ENCODE results near the gene FAM120B. TPM values are rescaled to one million over a fixed set of nuclear protein-coding genes. Genes with fewer than 3 reads are reported as not detected.

Gene FAM120B
- total RNA-seq, 3 donors from 2014 or later (not counting 1 experiment from before 2014, with no cell fraction given), result 37.8 to 55.6 (median 39.9) TPM

- Histone ChIP-seq H3K9me3 (ENCODE audit: control insufficient read depth, insufficient read depth, low read length) (no peaks in the 10 kb centered on the region), H3K4me3 (ENCODE audit: low read length) (no peak overlapping the region), H3K4me1 (ENCODE audit: control insufficient read depth, insufficient read depth, low read length) (peaks cover 32% of the 10 kb centered on the region), H3K36me3 (ENCODE audit: control insufficient read depth, insufficient read depth, low read length) (no peaks in the 10 kb centered on the region), H3K27ac (ENCODE audit: low read length) (peak overlapping the region; percentile 44), H3K27me3 (ENCODE audit: control insufficient read depth, insufficient read depth, low read length) (no peaks in the 10 kb centered on the region)
- no peak for TF ChIP-seq CTCF (IDR thresholded peaks at IDR 0.05)
- H3K27me3 Mint-ChIP-seq (ENCODE audit: low read depth in 2 of 2), result no peaks in the 10 kb centered on the region
- peaks cover 7% of the 10 kb centered on the region for H3K36me3 Mint-ChIP-seq
- H3K4me1 Mint-ChIP-seq, result peaks cover 51 to 55% of the 10 kb centered on the region in 2 donors
- intact Hi-C loops (cut with micrococcal nuclease), result no loop called here
- peak overlapping the region; percentile 79 to 90 for H3K27ac Mint-ChIP-seq
- no peak for DNase-seq
- ATAC-seq, result peak; percentile 25 to 66 (median 45)
- WGBS (ENCODE audit: insufficient coverage), result 42% methylated on average over 8 of the region's 8 CpGs
- H3K4me3 Mint-ChIP-seq, result peak overlapping the region; percentile 81
- H3K9me3 Mint-ChIP-seq, result no peaks in the 10 kb centered on the region
Observed at GRCh38 chr6:170416303-170416702, 109.7 kb downstream of the FAM120B start.

- Mint-ChIP-seq H3K4me1 (peaks cover 51 to 55% of the 10 kb centered on the region in 2 donors), H3K36me3 (peaks cover 6% of the 10 kb centered on the region), H3K4me3 (peak overlapping the region; percentile 81), H3K9me3 (no peaks in the 10 kb centered on the region), H3K27ac (peak overlapping the region; percentile 79 to 90), H3K27me3 (ENCODE audit: low read depth in 2 of 2) (no peaks in the 10 kb centered on the region)
- Histone ChIP-seq H3K36me3 (ENCODE audit: control insufficient read depth, insufficient read depth, low read length) (no peaks in the 10 kb centered on the region), H3K27ac (ENCODE audit: low read length) (peak overlapping the region; percentile 44), H3K4me3 (ENCODE audit: low read length) (no peak overlapping the region), H3K27me3 (ENCODE audit: control insufficient read depth, insufficient read depth, low read length) (no peaks in the 10 kb centered on the region), H3K9me3 (ENCODE audit: control insufficient read depth, insufficient read depth, low read length) (no peaks in the 10 kb centered on the region), H3K4me1 (ENCODE audit: control insufficient read depth, insufficient read depth, low read length) (peaks cover 32% of the 10 kb centered on the region)
- 72% methylated on average over 10 of the region's 10 CpGs for WGBS (ENCODE audit: insufficient coverage)
- ATAC-seq (peak in 2 of 3 donors; percentile 28 to 57), DNase-seq (no peak)
- intact Hi-C loops (cut with micrococcal nuclease), result no loop called here
- no peak for TF ChIP-seq CTCF (IDR thresholded peaks at IDR 0.05)
Observed at GRCh38 chr6:170416959-170417606, 110.5 kb downstream of the FAM120B start.

- Mint-ChIP-seq H3K27me3 (ENCODE audit: low read depth in 2 of 2) (no peaks in the 10 kb centered on the region), H3K36me3 (peaks cover 6% of the 10 kb centered on the region), H3K4me3 (peak overlapping the region; percentile 81), H3K4me1 (peaks cover 51 to 55% of the 10 kb centered on the region in 2 donors), H3K9me3 (no peaks in the 10 kb centered on the region), H3K27ac (peak overlapping the region; percentile 79 to 90)
- 74% methylated on average over 9 of the region's 9 CpGs for WGBS (ENCODE audit: insufficient coverage)
- ATAC-seq, result no peak
- Histone ChIP-seq H3K27ac (ENCODE audit: low read length) (no peak overlapping the region), H3K4me3 (ENCODE audit: low read length) (no peak overlapping the region), H3K9me3 (ENCODE audit: control insufficient read depth, insufficient read depth, low read length) (no peaks in the 10 kb centered on the region), H3K36me3 (ENCODE audit: control insufficient read depth, insufficient read depth, low read length) (no peaks in the 10 kb centered on the region), H3K4me1 (ENCODE audit: control insufficient read depth, insufficient read depth, low read length) (peaks cover 32% of the 10 kb centered on the region), H3K27me3 (ENCODE audit: control insufficient read depth, insufficient read depth, low read length) (no peaks in the 10 kb centered on the region)
- intact Hi-C loops (cut with micrococcal nuclease), result no loop called here
- no peak for TF ChIP-seq CTCF (IDR thresholded peaks at IDR 0.05)
- DNase-seq, result no peak
Observed at GRCh38 chr6:170417881-170418280, 111.3 kb downstream of the FAM120B start.

- Histone ChIP-seq H3K4me3 (ENCODE audit: low read length) (no peak overlapping the region), H3K36me3 (ENCODE audit: control insufficient read depth, insufficient read depth, low read length) (no peaks in the 10 kb centered on the region), H3K4me1 (ENCODE audit: control insufficient read depth, insufficient read depth, low read length) (peaks cover 29% of the 10 kb centered on the region), H3K27ac (ENCODE audit: low read length) (no peak overlapping the region), H3K27me3 (ENCODE audit: control insufficient read depth, insufficient read depth, low read length) (no peaks in the 10 kb centered on the region), H3K9me3 (ENCODE audit: control insufficient read depth, insufficient read depth, low read length) (no peaks in the 10 kb centered on the region)
- Mint-ChIP-seq H3K4me1 (peaks cover 34 to 36% of the 10 kb centered on the region in 2 donors), H3K27me3 (ENCODE audit: low read depth in 2 of 2) (no peaks in the 10 kb centered on the region), H3K9me3 (no peaks in the 10 kb centered on the region), H3K36me3 (no peaks in the 10 kb centered on the region), H3K27ac (peak overlapping the region in 1 of 2 donors; percentile 75), H3K4me3 (no peak overlapping the region)
- 78% methylated on average over 7 of the region's 7 CpGs for WGBS (ENCODE audit: insufficient coverage)
- no peak for DNase-seq
- TF ChIP-seq CTCF (IDR thresholded peaks at IDR 0.05), result no peak
- no peak for ATAC-seq
- intact Hi-C loops (cut with micrococcal nuclease), result loop anchor here (10.0 kb wide), 1 partner anchor 65 kb away; no protein-coding TSS in a partner anchor
Observed at GRCh38 chr6:170420283-170420682, 113.7 kb downstream of the FAM120B start.

All from natural killer cell (primary cell).